ENCODE measurements around the gene RIMS1.

The RIMS1 gene

GRCh38 chr6:72217626-72218025, 331.3 kb downstream of the RIMS1 start:
- H3K27me3 ChIP-seq (ENCODE audit: control insufficient read depth, insufficient read depth, low read length, poor library complexity, severe bottlenecking), result no peaks in the 10 kb centered on the region
- WGBS, 2 experiments, result 93 to 98% methylated on average over 2 of the region's 2 CpGs
- no peak overlapping the region for H3K27ac ChIP-seq (ENCODE audit: insufficient read depth, low read depth, low read length, poor library complexity, severe bottlenecking)
- H3K4me1 ChIP-seq (ENCODE audit: control insufficient read depth, insufficient read depth, low read length), result no peaks in the 10 kb centered on the region
- no peaks in the 10 kb centered on the region for H3K9me3 ChIP-seq (ENCODE audit: control insufficient read depth, low read length)
- no peak overlapping the region for H3K4me3 ChIP-seq (ENCODE audit: insufficient read depth, low read depth, low read length)
- H3K36me3 ChIP-seq (ENCODE audit: control insufficient read depth, insufficient read depth, low read length), result no peaks in the 10 kb centered on the region

- H3K9me3 ChIP-seq (ENCODE audit: control insufficient read depth, low read length), result no peaks in the 10 kb centered on the region
- no peak overlapping the region for H3K4me3 ChIP-seq (ENCODE audit: insufficient read depth, low read depth, low read length)
- H3K4me1 ChIP-seq (ENCODE audit: control insufficient read depth, insufficient read depth, low read length), result no peaks in the 10 kb centered on the region
- H3K36me3 ChIP-seq (ENCODE audit: control insufficient read depth, insufficient read depth, low read length), result no peaks in the 10 kb centered on the region
- 16 to 21% methylated on average over 2 of the region's 2 CpGs for WGBS, 2 experiments
- no peaks in the 10 kb centered on the region for H3K27me3 ChIP-seq (ENCODE audit: control insufficient read depth, insufficient read depth, low read length, poor library complexity, severe bottlenecking)
- H3K27ac ChIP-seq (ENCODE audit: insufficient read depth, low read depth, low read length, poor library complexity, severe bottlenecking), result no peak overlapping the region
These were observed 331.8 kb downstream of the RIMS1 start for GRCh38 chr6:72218125-72218524.

DNA sequence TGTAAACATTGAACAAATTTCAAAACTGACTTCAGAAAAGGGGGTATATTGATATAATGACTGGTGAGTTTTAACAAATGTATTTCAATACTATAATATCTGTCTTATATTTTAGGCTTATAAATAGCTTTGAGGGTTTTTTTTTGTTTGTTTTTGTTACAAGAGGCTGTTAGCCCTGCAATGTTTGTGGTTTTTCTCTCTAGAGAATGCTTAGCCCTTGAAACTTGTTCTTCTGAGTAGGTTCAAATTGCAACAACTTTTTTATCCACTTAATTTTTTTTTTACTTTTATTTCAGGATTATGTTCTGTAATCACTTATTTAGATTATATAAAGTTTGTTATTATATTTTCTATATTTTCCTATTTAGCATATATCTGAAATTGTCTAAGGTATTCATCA, 333.2 kb downstream of the RIMS1 start:
- no peaks in the 10 kb centered on the region for H3K36me3 ChIP-seq (ENCODE audit: control insufficient read depth, insufficient read depth, low read length)
- H3K27me3 ChIP-seq (ENCODE audit: control insufficient read depth, insufficient read depth, low read length, poor library complexity, severe bottlenecking), result no peaks in the 10 kb centered on the region
- H3K9me3 ChIP-seq (ENCODE audit: control insufficient read depth, low read length), result no peaks in the 10 kb centered on the region
- H3K27ac ChIP-seq (ENCODE audit: insufficient read depth, low read depth, low read length, poor library complexity, severe bottlenecking), result no peak overlapping the region
- H3K4me1 ChIP-seq (ENCODE audit: control insufficient read depth, insufficient read depth, low read length), result no peaks in the 10 kb centered on the region
- H3K4me3 ChIP-seq (ENCODE audit: insufficient read depth, low read depth, low read length), result no peak overlapping the region

DNA sequence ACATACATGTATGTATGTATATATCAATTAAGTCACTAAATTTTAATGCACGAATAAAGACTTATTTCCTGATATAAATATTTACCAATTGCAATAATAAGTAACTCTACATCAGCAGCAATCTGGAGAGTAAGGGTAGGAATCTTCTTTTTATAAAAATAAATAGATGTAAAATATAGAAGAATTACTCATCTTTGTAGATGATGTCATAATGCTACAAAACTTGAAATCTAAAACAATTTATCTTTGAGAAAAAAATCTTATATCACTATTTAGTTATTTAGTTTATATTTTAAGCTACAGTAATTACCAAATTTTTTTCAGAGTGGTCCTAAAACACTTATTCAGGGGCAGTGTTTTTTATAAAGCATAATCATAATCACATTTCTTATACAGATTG, 351.7 kb downstream of the RIMS1 start:
- Histone ChIP-seq H3K27ac (ENCODE audit: insufficient read depth, low read depth, low read length, poor library complexity, severe bottlenecking) (no peak overlapping the region), H3K27me3 (ENCODE audit: control insufficient read depth, insufficient read depth, low read length, poor library complexity, severe bottlenecking) (no peaks in the 10 kb centered on the region), H3K4me3 (ENCODE audit: insufficient read depth, low read depth, low read length) (no peak overlapping the region), H3K4me1 (ENCODE audit: control insufficient read depth, insufficient read depth, low read length) (no peaks in the 10 kb centered on the region), H3K9me3 (ENCODE audit: control insufficient read depth, low read length) (no peaks in the 10 kb centered on the region), H3K36me3 (ENCODE audit: control insufficient read depth, insufficient read depth, low read length) (no peaks in the 10 kb centered on the region)
- WGBS, 2 experiments, result no CpG with 5 or more reads among the region's 1 CpG

DNA sequence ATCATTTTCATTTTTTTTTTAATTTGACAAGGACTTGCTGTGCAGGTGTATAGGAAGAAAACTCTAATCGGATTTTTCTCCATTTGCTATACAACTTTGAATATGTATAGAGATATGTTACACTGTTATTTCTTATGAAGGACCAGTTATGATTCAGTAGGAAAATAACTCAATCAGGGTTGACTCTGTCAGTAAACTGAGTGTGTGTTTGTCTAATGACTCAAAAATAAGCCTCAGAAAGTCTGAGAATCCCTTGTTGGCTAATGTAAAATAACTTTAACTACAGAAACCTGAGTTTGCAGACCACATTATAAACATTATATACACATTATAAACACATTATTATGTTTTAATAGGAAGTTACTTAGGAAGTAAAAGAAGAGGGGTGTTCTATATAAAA, 352.6 kb downstream of the RIMS1 start:
- Histone ChIP-seq H3K27me3 (ENCODE audit: control insufficient read depth, insufficient read depth, low read length, poor library complexity, severe bottlenecking) (no peaks in the 10 kb centered on the region), H3K36me3 (ENCODE audit: control insufficient read depth, insufficient read depth, low read length) (no peaks in the 10 kb centered on the region), H3K4me1 (ENCODE audit: control insufficient read depth, insufficient read depth, low read length) (no peaks in the 10 kb centered on the region), H3K27ac (ENCODE audit: insufficient read depth, low read depth, low read length, poor library complexity, severe bottlenecking) (no peak overlapping the region), H3K9me3 (ENCODE audit: control insufficient read depth, low read length) (no peaks in the 10 kb centered on the region), H3K4me3 (ENCODE audit: insufficient read depth, low read depth, low read length) (no peak overlapping the region)
- WGBS, 2 experiments, result no CpG with 5 or more reads among the region's 1 CpG

GRCh38 chr6:72245565-72245964, 359.2 kb downstream of the RIMS1 start:
- Histone ChIP-seq H3K36me3 (ENCODE audit: control insufficient read depth, insufficient read depth, low read length) (no peaks in the 10 kb centered on the region), H3K27me3 (ENCODE audit: control insufficient read depth, insufficient read depth, low read length, poor library complexity, severe bottlenecking) (no peaks in the 10 kb centered on the region), H3K4me3 (ENCODE audit: insufficient read depth, low read depth, low read length) (no peak overlapping the region), H3K27ac (ENCODE audit: insufficient read depth, low read depth, low read length, poor library complexity, severe bottlenecking) (no peak overlapping the region), H3K4me1 (ENCODE audit: control insufficient read depth, insufficient read depth, low read length) (peaks cover 3% of the 10 kb centered on the region), H3K9me3 (ENCODE audit: control insufficient read depth, low read length) (no peaks in the 10 kb centered on the region)
- 10 to 50% methylated on average over 1 to 2 of the region's 2 CpGs for WGBS, 2 experiments

- WGBS, 2 experiments, result 91 to 98% methylated on average over 4 of the region's 4 CpGs
- Histone ChIP-seq H3K27ac (ENCODE audit: insufficient read depth, low read depth, low read length, poor library complexity, severe bottlenecking) (no peak overlapping the region), H3K36me3 (ENCODE audit: control insufficient read depth, insufficient read depth, low read length) (no peaks in the 10 kb centered on the region), H3K4me3 (ENCODE audit: insufficient read depth, low read depth, low read length) (no peak overlapping the region), H3K9me3 (ENCODE audit: control insufficient read depth, low read length) (no peaks in the 10 kb centered on the region), H3K4me1 (ENCODE audit: control insufficient read depth, insufficient read depth, low read length) (peaks cover 3% of the 10 kb centered on the region), H3K27me3 (ENCODE audit: control insufficient read depth, insufficient read depth, low read length, poor library complexity, severe bottlenecking) (no peaks in the 10 kb centered on the region)
These were observed 360.6 kb downstream of the RIMS1 start for GRCh38 chr6:72246926-72247325.

- Histone ChIP-seq H3K27ac (ENCODE audit: insufficient read depth, low read depth, low read length, poor library complexity, severe bottlenecking) (no peak overlapping the region), H3K27me3 (ENCODE audit: control insufficient read depth, insufficient read depth, low read length, poor library complexity, severe bottlenecking) (no peaks in the 10 kb centered on the region), H3K9me3 (ENCODE audit: control insufficient read depth, low read length) (no peaks in the 10 kb centered on the region), H3K36me3 (ENCODE audit: control insufficient read depth, insufficient read depth, low read length) (no peaks in the 10 kb centered on the region), H3K4me1 (ENCODE audit: control insufficient read depth, insufficient read depth, low read length) (peaks cover 3% of the 10 kb centered on the region), H3K4me3 (ENCODE audit: insufficient read depth, low read depth, low read length) (no peak overlapping the region)
- 100% methylated on average over 1 of the region's 1 CpG; no CpG with 5 or more reads in 1 of the 2 experiments for WGBS, 2 experiments
These were observed 362.3 kb downstream of the RIMS1 start for GRCh38 chr6:72248621-72249020.

DNA sequence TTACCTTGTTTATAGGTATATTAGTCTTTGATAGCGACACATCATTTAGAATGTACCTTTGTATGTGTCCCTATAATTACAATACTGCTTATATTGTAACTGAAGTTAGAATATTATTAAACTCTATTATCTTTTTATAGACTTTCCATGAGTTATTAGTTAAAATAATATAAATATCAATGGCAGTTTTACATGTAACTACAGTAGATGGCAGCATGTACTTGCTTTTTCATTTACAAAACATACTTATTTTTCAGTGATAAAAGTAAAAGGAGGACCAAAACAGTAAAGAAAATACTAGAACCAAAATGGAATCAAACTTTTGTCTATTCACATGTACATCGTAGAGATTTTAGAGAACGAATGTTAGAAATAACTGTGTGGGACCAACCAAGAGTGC, 364.3 kb downstream of the RIMS1 start:
- no peaks in the 10 kb centered on the region for H3K4me1 ChIP-seq (ENCODE audit: control insufficient read depth, insufficient read depth, low read length)
- no peak overlapping the region for H3K4me3 ChIP-seq (ENCODE audit: insufficient read depth, low read depth, low read length)
- WGBS, 2 experiments, result 40 to 97% methylated on average over 1 to 2 of the region's 3 CpGs
- no peaks in the 10 kb centered on the region for H3K27me3 ChIP-seq (ENCODE audit: control insufficient read depth, insufficient read depth, low read length, poor library complexity, severe bottlenecking)
- no peaks in the 10 kb centered on the region for H3K9me3 ChIP-seq (ENCODE audit: control insufficient read depth, low read length)
- H3K36me3 ChIP-seq (ENCODE audit: control insufficient read depth, insufficient read depth, low read length), result no peaks in the 10 kb centered on the region
- no peak overlapping the region for H3K27ac ChIP-seq (ENCODE audit: insufficient read depth, low read depth, low read length, poor library complexity, severe bottlenecking)

GRCh38 chr6:72260489-72260888, 374.1 kb downstream of the RIMS1 start:
- Histone ChIP-seq H3K27me3 (ENCODE audit: control insufficient read depth, insufficient read depth, low read length, poor library complexity, severe bottlenecking) (no peaks in the 10 kb centered on the region), H3K36me3 (ENCODE audit: control insufficient read depth, insufficient read depth, low read length) (no peaks in the 10 kb centered on the region), H3K4me3 (ENCODE audit: insufficient read depth, low read depth, low read length) (no peak overlapping the region), H3K9me3 (ENCODE audit: control insufficient read depth, low read length) (no peaks in the 10 kb centered on the region), H3K4me1 (ENCODE audit: control insufficient read depth, insufficient read depth, low read length) (no peaks in the 10 kb centered on the region), H3K27ac (ENCODE audit: insufficient read depth, low read depth, low read length, poor library complexity, severe bottlenecking) (no peak overlapping the region)
- 93 to 100% methylated on average over 1 to 2 of the region's 3 CpGs for WGBS, 2 experiments

GRCh38 chr6:72261554-72261953, 375.2 kb downstream of the RIMS1 start:
- H3K27me3 ChIP-seq (ENCODE audit: control insufficient read depth, insufficient read depth, low read length, poor library complexity, severe bottlenecking), result no peaks in the 10 kb centered on the region
- H3K36me3 ChIP-seq (ENCODE audit: control insufficient read depth, insufficient read depth, low read length), result no peaks in the 10 kb centered on the region
- no peak overlapping the region for H3K27ac ChIP-seq (ENCODE audit: insufficient read depth, low read depth, low read length, poor library complexity, severe bottlenecking)
- H3K4me3 ChIP-seq (ENCODE audit: insufficient read depth, low read depth, low read length), result no peak overlapping the region
- H3K4me1 ChIP-seq (ENCODE audit: control insufficient read depth, insufficient read depth, low read length), result no peaks in the 10 kb centered on the region
- no peaks in the 10 kb centered on the region for H3K9me3 ChIP-seq (ENCODE audit: control insufficient read depth, low read length)
- 91 to 93% methylated on average over 3 of the region's 3 CpGs for WGBS, 2 experiments
